ENCODE data around the gene MTERF4.

GRCh38 chr2:241091201-241091600 lies 10.9 kb downstream of the MTERF4 start:
- TF ChIP-seq GATA3 (IDR thresholded peaks at IDR 0.05; ENCODE audit: low read depth, low read length): no peak
- TF ChIP-seq GATA2 (IDR thresholded peaks at IDR 0.05; ENCODE audit: low read depth, low read length): no peak
